ENCODE results near the gene C2orf72. TPM values are rescaled to one million over a fixed set of nuclear protein-coding genes. Genes with fewer than 3 reads are reported as not detected.
A peak's percentile ranks its signal among the peaks of the same experiment; 100 is the strongest.

C2orf72 gene
- total and polyA plus RNA-seq, 2 of the 13 experiments (the other 11 are each of a cell fraction or from before 2014, with no cell fraction given): 147 to 203 TPM

GRCh38 chr2:230999477-230999876 lies 37.8 kb upstream of the C2orf72 start (continued):
- TF ChIP-seq STAG1 (CRISPR knock-in tag; IDR thresholded peaks at IDR 0.05): peak; percentile 57
- TF ChIP-seq SMC3 (IDR thresholded peaks at IDR 0.05; ENCODE audit: low read length): 0 out of 2 replicates have a peak, but pooled peaks have one; percentile 12
- no peak for TF ChIP-seq ZBTB39 (CRISPR knock-in tag; IDR thresholded peaks at IDR 0.05)
- TF ChIP-seq CTCF (CRISPR knock-in tag; IDR thresholded peaks at IDR 0.05): peak; percentile 38; the same call in 1 of the 2 replicates
- TF ChIP-seq CREB1 (IDR thresholded peaks at IDR 0.05): no peak
- no peak for TF ChIP-seq CREB1 (CRISPR knock-in tag; IDR thresholded peaks at IDR 0.05)
- no peak for TF ChIP-seq ZNF773 (CRISPR knock-in tag; IDR thresholded peaks at IDR 0.05; ENCODE audit: borderline replicate concordance)
- TF ChIP-seq SAP130 (CRISPR knock-in tag; IDR thresholded peaks at IDR 0.05; ENCODE audit: low read depth): no peak
- TF ChIP-seq ZBTB26 (CRISPR knock-in tag; IDR thresholded peaks at IDR 0.05; ENCODE audit: borderline replicate concordance): peak; percentile 89
- TF ChIP-seq ZNF263 (CRISPR knock-in tag; IDR thresholded peaks at IDR 0.05): no peak
- TF ChIP-seq ZNF704 (CRISPR knock-in tag; IDR thresholded peaks at IDR 0.05; ENCODE audit: borderline replicate concordance): no peak
- 0 out of 2 replicates have a peak, but pooled peaks have one; percentile 21 for TF ChIP-seq ZSCAN29 (CRISPR knock-in tag; conservative IDR thresholded peaks at IDR 0.05)
- no peak for TF ChIP-seq ZNF232 (CRISPR knock-in tag; IDR thresholded peaks at IDR 0.05; ENCODE audit: borderline replicate concordance)
- TF ChIP-seq HOMEZ (CRISPR knock-in tag; IDR thresholded peaks at IDR 0.05; ENCODE audit: low read depth): no peak
- no peak for TF ChIP-seq FOXA3 (CRISPR knock-in tag; IDR thresholded peaks at IDR 0.05)
- peak; percentile 7; the same call in 1 of the 2 replicates for TF ChIP-seq ZMYM4 (CRISPR knock-in tag; IDR thresholded peaks at IDR 0.05)
- no peak for TF ChIP-seq NCOA1 (CRISPR knock-in tag; IDR thresholded peaks at IDR 0.05)

Measured in HepG2 (cell line).